GM12801 (cell line): Measurements from ENCODE around the gene LIPJ.

Experiments
- CTCF ChIP-seq: IDR thresholded peaks from one replicate; pipeline ENCODE4 v1.5.1; 2011; ENCODE audit warnings: control low read depth; ENCODE audit not compliant: insufficient read length; ENCODE audit errors: extremely low read depth

Gene LIPJ

DNA sequence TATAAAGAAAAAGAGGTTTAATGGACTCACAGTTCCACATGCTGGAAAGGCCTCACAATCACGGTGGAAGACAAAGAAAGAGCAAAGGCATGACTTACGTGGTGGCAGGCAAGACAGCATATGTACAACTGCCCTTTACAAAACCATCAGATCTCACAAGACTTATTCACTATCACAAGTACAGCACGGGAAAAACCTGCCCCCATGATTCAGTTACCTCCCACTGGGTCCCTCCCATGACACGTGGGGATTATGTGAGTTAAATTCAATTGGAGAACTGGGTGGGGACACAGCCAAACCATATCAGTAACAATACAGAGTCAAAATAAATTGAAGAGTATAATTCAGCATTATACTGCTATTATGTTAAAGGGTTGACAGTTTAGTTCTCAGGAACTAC, 41.2 kb upstream of the LIPJ start:
- no peak for TF ChIP-seq CTCF

GRCh38 chr10:88546497-88546896, 40.1 kb upstream of the LIPJ start:
- TF ChIP-seq CTCF, result no peak

DNA sequence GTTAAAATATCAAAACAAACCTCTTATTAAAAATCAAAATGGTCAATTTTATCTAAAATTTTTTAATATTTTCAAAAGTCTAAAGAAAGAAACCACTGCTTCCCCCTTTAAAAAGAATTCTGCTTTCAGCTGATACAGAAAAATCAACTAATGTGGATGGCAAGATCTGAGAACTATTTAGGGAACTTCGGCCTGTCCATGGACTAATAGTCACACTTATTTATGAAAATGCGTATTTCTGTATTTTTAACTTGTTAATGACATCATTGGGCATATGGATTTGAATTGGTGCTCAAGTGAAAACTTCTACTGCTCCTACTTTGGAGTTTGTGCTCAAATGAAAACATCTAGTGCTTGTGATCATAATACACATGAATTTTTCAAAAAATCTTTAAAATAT, 35.3 kb upstream of the LIPJ start:
- no peak for TF ChIP-seq CTCF

DNA sequence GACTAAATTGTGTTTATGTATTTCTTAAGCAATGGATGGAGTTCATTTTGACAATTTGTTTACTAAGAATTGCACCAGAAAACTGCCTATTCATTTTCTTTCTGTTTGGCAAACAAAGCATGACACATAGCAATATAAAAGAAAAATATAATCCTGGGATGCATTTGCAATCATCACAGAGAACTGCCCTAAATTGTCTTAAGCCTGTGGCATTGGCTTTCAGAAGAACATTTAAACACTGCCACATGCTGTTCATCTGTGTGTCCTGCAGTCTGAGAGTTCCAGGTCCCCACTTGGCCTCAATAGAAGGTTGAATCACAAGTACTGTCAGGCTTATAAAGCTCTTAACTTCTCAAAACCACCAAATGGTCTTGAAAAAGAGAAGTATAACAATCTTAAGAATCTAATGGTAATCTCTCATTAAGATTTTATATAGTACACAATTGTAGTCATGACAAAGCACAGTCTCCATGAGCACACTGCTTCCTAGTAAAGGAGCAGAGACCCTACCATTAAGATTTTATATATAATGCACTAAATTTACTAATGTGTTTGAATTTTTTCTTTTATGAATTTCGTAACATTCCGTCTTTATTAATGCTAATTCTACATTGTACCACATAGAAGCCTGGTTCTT, 33.3 kb upstream of the LIPJ start:
- no peak for TF ChIP-seq CTCF

- TF ChIP-seq CTCF, result no peak
Observed at GRCh38 chr10:88555190-88555908, 31.2 kb upstream of the LIPJ start.

- no peak for TF ChIP-seq CTCF
Observed at GRCh38 chr10:88557256-88557655, 29.3 kb upstream of the LIPJ start.

DNA sequence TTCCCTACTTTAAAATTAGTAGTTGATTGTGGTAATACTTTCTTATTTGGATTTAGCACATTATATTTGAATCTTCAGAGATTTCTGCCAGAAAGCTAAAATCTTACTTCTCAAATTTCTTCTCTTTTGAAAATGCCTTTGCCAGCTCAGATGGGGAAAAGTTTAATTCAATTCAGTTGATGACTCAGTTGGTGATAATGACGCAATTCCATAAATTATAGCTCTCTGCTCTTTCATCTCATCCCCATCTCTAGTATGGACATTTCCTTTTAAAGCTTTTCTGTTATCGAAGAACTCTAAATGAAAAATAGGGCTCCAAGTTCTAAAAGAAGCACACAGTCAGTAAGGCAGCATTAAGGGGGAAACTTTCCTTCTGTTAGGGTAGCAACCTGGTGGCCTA, 28.9 kb upstream of the LIPJ start:
- no peak for TF ChIP-seq CTCF

GRCh38 chr10:88562152-88562551, 24.4 kb upstream of the LIPJ start:
- TF ChIP-seq CTCF, result no peak
